OCI-LY3 (cell line): Measurements from ENCODE around the gene CUBN.

Experiments used
- H2AFZ ChIP-seq: fragments of 200-600, 300-600 bp; shearing (Covaris generic); 2 replicates; pipeline ENCODE4 v1.6.0; 2014; ENCODE audit warnings: antibody characterized with exemption, low read depth, low read length
- H3K27ac ChIP-seq: fragments of 200-600, 300-600 bp; sonication (generic); 2 replicates; pipeline ENCODE4 v1.5.1; 2014; ENCODE audit warnings: mild to moderate bottlenecking, low read length, moderate library complexity, mixed read lengths
- H3K27me3 ChIP-seq: fragments of 200-600, 300-600 bp; sonication (generic); 2 replicates; pipeline ENCODE4 v1.6.1; 2014; ENCODE audit warnings: low read depth, low read length, mixed read lengths
- H3K36me3 ChIP-seq: fragments of 200-600, 300-600 bp; sonication (generic); replicated peaks from 2 replicates; pipeline ENCODE3; 2014; ENCODE audit warnings: low read depth, low read length, mixed read lengths
- H3K4me1 ChIP-seq: fragments of 300-600, 200-600 bp; sonication (generic); 2 replicates; pipeline ENCODE4 v1.6.1; 2014; ENCODE audit warnings: low read length, mixed read lengths
- H3K4me2 ChIP-seq: fragments of 200-600, 300-600 bp; sonication (generic); 2 replicates; pipeline ENCODE4 v1.6.1; 2014; ENCODE audit warnings: low read length, mixed read lengths
- H3K4me3 ChIP-seq: fragments of 300-600, 200-600 bp; sonication (generic); 2 replicates; pipeline ENCODE4 v1.5.1; 2014; ENCODE audit warnings: antibody characterized with exemption, mild to moderate bottlenecking, low read length, moderate library complexity
- H3K79me2 ChIP-seq: fragments of 300-600, 200-600 bp; shearing (Covaris generic); 2 replicates; pipeline ENCODE4 v1.6.1; 2014; ENCODE audit warnings: mild to moderate bottlenecking, low read length, mixed read lengths
- H3K9ac ChIP-seq: fragments of 300-600, 200-600 bp; shearing (Covaris generic); 2 replicates; pipeline ENCODE4 v1.6.0; 2014; ENCODE audit warnings: mild to moderate bottlenecking, low read length, moderate library complexity
- H3K9me3 ChIP-seq: fragments of 200-600, 300-600 bp; shearing (Covaris generic); 2 replicates; pipeline ENCODE4 v1.6.1; 2014; ENCODE audit warnings: low read length, mixed read lengths; ENCODE audit not compliant: insufficient read depth
- H4K20me1 ChIP-seq: fragments of 200-600, 300-600 bp; sonication (generic); 2 replicates; pipeline ENCODE4 v1.6.1; 2016; ENCODE audit warnings: low read length, mixed read lengths; ENCODE audit not compliant: insufficient read depth
- EZH2phosphoT487 ChIP-seq: fragments of 200-600 bp; shearing (Covaris generic); IDR thresholded peaks from 2 replicates; pipeline ENCODE4 v1.6.1; 2018; ENCODE audit warnings: antibody characterized with exemption, mixed run types, low read depth
- TF ChIP-seq, protein P1 (sequence below): fragments of 200-600, 300-600 bp; sonication (generic); IDR thresholded peaks from 2 replicates; pipeline ENCODE4 v1.5.1; 2014; ENCODE audit warnings: antibody characterized with exemption, low read length, low read depth

The CUBN gene

DNA sequence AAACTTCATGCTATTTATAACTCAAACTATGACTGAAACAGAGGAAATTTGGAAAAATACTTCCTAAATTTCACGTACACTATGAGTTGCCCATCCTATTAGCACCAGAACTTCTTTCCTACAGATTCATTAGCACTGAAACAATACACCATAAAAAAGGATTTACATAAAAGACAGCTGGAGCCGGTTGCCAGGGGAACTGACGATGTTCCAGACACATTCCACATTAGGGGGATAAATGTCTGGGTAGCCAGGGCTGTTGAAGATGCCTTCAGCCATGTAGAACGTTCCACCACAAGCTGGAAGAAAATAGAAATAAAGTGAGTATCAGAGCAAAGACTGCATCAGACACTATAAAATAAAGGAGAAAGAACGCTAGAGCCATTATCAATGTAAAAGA, 182.5 kb downstream of the CUBN start:
- H3K9me3 ChIP-seq, result no peaks in the 10 kb centered on the region
- peaks cover 5% of the 10 kb centered on the region for H3K4me1 ChIP-seq
- H3K27ac ChIP-seq, result no peak overlapping the region
- no peaks in the 10 kb centered on the region for H3K79me2 ChIP-seq
- H4K20me1 ChIP-seq, result no peaks in the 10 kb centered on the region
- H3K9ac ChIP-seq, result no peak overlapping the region
- no peaks in the 10 kb centered on the region; the same call in 1 of the 2 replicates for H3K27me3 ChIP-seq
- TF ChIP-seq, protein P1, sequence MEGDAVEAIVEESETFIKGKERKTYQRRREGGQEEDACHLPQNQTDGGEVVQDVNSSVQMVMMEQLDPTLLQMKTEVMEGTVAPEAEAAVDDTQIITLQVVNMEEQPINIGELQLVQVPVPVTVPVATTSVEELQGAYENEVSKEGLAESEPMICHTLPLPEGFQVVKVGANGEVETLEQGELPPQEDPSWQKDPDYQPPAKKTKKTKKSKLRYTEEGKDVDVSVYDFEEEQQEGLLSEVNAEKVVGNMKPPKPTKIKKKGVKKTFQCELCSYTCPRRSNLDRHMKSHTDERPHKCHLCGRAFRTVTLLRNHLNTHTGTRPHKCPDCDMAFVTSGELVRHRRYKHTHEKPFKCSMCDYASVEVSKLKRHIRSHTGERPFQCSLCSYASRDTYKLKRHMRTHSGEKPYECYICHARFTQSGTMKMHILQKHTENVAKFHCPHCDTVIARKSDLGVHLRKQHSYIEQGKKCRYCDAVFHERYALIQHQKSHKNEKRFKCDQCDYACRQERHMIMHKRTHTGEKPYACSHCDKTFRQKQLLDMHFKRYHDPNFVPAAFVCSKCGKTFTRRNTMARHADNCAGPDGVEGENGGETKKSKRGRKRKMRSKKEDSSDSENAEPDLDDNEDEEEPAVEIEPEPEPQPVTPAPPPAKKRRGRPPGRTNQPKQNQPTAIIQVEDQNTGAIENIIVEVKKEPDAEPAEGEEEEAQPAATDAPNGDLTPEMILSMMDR, result no peak
- no peak for TF ChIP-seq EZH2phosphoT487
- no peaks in the 10 kb centered on the region for H3K36me3 ChIP-seq
- H3K4me2 ChIP-seq, result no peak overlapping the region
- H2AFZ ChIP-seq, result no peak overlapping the region
- no peak overlapping the region for H3K4me3 ChIP-seq

DNA sequence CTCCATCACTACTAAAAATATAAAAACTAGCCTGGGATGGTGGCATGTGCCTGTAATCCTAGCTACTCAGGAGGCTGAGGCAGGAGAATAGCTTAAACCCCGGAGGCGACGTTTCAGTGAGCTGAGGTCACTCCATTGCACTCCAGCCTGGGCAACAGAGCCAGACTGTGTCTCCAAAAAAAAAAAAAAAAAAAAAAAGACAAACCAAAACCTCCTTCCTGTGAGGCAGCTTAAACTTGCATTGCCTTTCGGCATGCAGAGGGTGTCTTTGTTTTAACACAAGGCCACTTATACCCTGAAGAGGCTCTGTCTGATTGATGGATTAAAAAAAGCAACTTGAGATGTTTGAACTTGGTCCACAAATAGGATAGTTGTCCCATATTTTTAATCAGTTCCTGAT, 184.0 kb downstream of the CUBN start:
- Histone ChIP-seq H3K4me2 (no peak overlapping the region), H4K20me1 (no peaks in the 10 kb centered on the region), H3K9me3 (no peaks in the 10 kb centered on the region), H3K27me3 (no peaks in the 10 kb centered on the region; the same call in 1 of the 2 replicates), H2AFZ (no peak overlapping the region), H3K4me3 (no peak overlapping the region), H3K79me2 (no peaks in the 10 kb centered on the region), H3K9ac (no peak overlapping the region), H3K36me3 (no peaks in the 10 kb centered on the region), H3K4me1 (peaks cover 5% of the 10 kb centered on the region), H3K27ac (no peak overlapping the region)
- TF ChIP-seq, protein P1, result no peak
- TF ChIP-seq EZH2phosphoT487, result no peak

DNA sequence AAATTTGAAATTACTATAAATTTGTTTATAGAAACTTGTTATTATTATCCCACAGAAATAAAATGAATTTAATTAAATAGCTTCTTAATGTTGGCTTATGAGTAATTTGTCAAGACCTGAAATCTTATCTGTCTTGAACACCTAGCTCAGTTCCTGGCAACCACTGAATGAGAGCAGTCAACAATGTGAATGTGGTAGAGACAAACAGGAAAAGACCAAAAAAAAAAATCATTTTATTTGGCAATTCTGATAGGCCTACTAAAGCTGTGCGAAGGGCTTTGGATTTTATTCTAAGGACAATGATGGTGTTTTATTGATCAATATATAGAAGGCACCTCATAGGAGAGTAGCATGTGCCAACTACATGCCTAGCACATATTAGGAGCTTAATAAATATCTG, 184.6 kb downstream of the CUBN start:
- H3K4me1 ChIP-seq, result peaks cover 5% of the 10 kb centered on the region
- H3K4me3 ChIP-seq, result no peak overlapping the region
- no peak for TF ChIP-seq EZH2phosphoT487
- TF ChIP-seq, protein P1, result no peak
- no peak overlapping the region for H3K4me2 ChIP-seq
- no peaks in the 10 kb centered on the region for H4K20me1 ChIP-seq
- H3K27me3 ChIP-seq, result no peaks in the 10 kb centered on the region; the same call in 1 of the 2 replicates
- no peaks in the 10 kb centered on the region for H3K36me3 ChIP-seq
- no peak overlapping the region for H2AFZ ChIP-seq
- H3K79me2 ChIP-seq, result no peaks in the 10 kb centered on the region
- H3K9ac ChIP-seq, result no peak overlapping the region
- H3K9me3 ChIP-seq, result no peaks in the 10 kb centered on the region
- H3K27ac ChIP-seq, result no peak overlapping the region

GRCh38 chr10:16944402-16944801, 185.2 kb downstream of the CUBN start:
- H3K4me3 ChIP-seq, result no peak overlapping the region
- TF ChIP-seq, protein P1, result no peak
- no peak for TF ChIP-seq EZH2phosphoT487
- H3K4me2 ChIP-seq, result no peak overlapping the region
- no peaks in the 10 kb centered on the region for H3K36me3 ChIP-seq
- peaks cover 5% of the 10 kb centered on the region for H3K4me1 ChIP-seq
- H2AFZ ChIP-seq, result no peak overlapping the region; the same call in 1 of the 2 replicates
- no peaks in the 10 kb centered on the region for H4K20me1 ChIP-seq
- no peaks in the 10 kb centered on the region for H3K79me2 ChIP-seq
- H3K9me3 ChIP-seq, result no peaks in the 10 kb centered on the region
- no peak overlapping the region for H3K9ac ChIP-seq
- no peaks in the 10 kb centered on the region; the same call in 1 of the 2 replicates for H3K27me3 ChIP-seq
- no peak overlapping the region for H3K27ac ChIP-seq
